C4-2B (cell line): Measurements from ENCODE around the gene STAG3.
A peak's percentile ranks its signal among the peaks of the same experiment; 100 is the strongest.
"Not testable (repeated sequence)": the region's sequence is repeated elsewhere in the genome, so short reads cannot be mapped to it uniquely, and the experiment has no call there.

ENCODE experiments used
- H3K27ac ChIP-seq: fragments of 450-650 bp; 2 replicates; pipeline ENCODE4 v1.5.1; 2017
- ZFX ChIP-seq: fragments of 450-650 bp; IDR thresholded peaks from 2 replicates; pipeline ENCODE4 v1.6.1; 2017
- TF ChIP-seq, protein P1 (sequence below): fragments of 450-650 bp; conservative IDR thresholded peaks from 2 replicates; pipeline ENCODE4 v1.5.1; 2017; ENCODE audit warnings: mild to moderate bottlenecking

Gene STAG3

DNA sequence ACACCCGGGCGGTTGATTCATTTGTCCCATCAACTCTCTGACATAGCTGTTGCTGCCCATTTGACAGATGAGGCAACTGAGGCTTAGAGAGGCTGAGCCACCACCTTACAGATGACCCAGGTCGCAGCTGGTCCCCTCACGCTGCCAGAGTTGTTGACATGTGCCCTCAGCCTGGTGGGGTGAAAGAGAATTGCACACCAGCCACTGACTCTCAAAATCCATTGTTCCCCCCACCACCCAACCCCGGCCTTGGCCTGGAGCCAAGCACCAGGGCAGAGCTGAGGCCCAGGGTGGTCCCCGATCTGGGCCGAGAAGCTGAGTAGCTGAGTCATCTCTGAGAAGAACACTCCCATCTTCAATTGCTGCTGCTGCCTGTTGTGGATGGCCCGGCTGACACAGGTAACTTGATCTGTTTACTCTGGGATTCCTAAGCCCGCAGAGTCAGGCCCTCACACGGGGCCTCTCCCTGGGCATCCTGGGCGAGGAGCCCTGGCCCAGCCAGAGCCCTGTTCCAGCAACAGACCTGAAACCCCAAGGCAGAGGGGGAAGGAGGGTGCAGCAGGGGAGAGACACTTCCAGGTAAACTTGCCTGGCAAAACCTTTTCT is 69.5 kb downstream of the STAG3 start:
- peak overlapping the region; percentile 79 for H3K27ac ChIP-seq
- TF ChIP-seq ZFX, result no peak

DNA sequence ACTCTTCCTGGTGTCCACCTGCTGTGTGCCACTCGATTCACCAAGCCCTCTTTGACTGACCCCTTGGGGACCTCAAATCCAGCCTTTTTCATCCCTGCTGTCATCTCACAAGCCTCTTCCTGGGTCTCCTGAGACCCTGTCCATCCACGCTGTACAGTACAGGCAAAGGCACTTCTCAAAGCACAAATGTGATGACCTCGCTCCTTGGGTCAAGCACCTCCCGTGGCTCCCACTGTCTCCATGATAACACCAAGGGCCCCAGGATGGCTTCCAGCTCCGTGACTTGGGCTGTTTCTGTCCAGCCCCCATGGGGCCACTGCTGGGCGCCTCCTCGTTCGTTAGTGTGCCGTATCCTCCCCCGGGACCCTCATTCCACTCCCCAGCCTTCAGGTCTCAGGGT is 70.8 kb downstream of the STAG3 start:
- TF ChIP-seq, protein P1, sequence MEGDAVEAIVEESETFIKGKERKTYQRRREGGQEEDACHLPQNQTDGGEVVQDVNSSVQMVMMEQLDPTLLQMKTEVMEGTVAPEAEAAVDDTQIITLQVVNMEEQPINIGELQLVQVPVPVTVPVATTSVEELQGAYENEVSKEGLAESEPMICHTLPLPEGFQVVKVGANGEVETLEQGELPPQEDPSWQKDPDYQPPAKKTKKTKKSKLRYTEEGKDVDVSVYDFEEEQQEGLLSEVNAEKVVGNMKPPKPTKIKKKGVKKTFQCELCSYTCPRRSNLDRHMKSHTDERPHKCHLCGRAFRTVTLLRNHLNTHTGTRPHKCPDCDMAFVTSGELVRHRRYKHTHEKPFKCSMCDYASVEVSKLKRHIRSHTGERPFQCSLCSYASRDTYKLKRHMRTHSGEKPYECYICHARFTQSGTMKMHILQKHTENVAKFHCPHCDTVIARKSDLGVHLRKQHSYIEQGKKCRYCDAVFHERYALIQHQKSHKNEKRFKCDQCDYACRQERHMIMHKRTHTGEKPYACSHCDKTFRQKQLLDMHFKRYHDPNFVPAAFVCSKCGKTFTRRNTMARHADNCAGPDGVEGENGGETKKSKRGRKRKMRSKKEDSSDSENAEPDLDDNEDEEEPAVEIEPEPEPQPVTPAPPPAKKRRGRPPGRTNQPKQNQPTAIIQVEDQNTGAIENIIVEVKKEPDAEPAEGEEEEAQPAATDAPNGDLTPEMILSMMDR, result no peak

DNA sequence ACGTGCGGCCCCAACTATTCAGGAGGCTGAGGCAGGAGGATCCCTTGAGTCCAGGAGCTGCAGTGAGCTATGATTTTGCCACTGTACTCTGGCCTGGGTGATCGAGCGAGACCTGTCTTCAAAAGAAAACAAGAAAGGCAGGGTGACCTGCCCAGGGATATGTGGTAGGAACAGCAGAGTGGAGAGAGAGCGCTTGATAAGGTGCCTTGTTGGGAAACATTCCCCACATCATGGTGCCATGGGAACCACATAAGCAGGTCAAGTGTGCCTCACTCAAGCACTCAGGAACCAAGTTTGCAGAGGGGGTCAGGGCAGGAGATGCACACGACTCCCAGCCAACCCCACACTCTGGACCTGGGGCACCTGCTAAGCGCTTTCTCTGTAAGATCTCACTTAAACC is 79.3 kb downstream of the STAG3 start:
- no peak for TF ChIP-seq ZFX
- TF ChIP-seq, protein P1, result no peak
- no peak overlapping the region for H3K27ac ChIP-seq

More for the DNA sequence above, 70.8 kb downstream of the STAG3 start:
- peak overlapping the region; percentile 79; the same call in 1 of the 2 replicates for H3K27ac ChIP-seq

DNA sequence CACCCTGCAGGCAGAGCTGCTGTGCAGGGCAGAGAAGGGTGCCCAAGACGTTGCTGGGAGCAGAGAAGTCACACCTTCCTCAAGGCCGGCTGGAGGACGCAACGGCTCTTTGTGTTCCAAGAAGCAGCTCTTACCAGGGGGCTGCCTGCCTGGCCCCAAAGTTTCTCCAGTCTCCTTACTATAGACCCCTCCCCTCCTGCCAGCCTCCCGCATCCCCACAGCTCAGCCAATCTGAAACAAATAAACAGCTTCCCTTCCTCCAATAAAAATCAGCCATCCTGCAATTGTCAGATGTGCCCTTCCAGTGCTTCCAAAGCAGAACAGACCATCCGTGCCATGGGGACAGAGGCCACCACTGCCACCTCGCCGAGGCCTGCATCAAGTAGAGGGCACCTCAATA is 82.3 kb downstream of the STAG3 start:
- H3K27ac ChIP-seq, result not testable (repeated sequence)

DNA sequence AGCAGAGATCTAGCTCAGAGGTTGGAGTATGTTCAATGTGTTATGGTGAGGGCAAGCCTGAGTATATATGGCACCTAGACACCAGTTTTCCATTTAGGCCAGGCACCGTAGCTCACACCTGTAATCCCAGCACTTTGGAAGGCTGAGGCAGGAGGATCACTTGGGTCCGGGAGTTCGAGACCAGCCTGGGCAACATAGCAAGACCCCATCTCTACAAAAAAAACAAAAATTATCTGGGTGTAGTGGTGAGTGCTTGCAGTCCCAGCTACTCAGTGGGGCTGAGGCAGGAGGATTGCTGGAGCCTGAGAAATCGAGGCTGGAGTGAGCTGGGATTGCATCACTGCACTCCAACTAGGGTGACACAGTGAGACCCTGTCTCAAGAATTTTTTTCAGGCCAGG is 85.2 kb downstream of the STAG3 start:
- H3K27ac ChIP-seq, result not testable (repeated sequence)
